CD4-positive, alpha-beta T cell treated with Interleukin-4 for 1 hour (primary cell): ENCODE data around the gene PDGFRB.

Source experiments
- DNase-seq, 2 donors: peaks; one replicate each; pipeline ENCODE4 v3.0.0-alpha.2; 2020 to 2022

PDGFRB gene

GRCh38 chr5:150129454-150129812 is 26.2 kb downstream of the PDGFRB start:
- no peak for DNase-seq

GRCh38 chr5:150126921-150127265 is 28.8 kb downstream of the PDGFRB start:
- DNase-seq: no peak

GRCh38 chr5:150126199-150126920 is 29.3 kb downstream of the PDGFRB start:
- DNase-seq: no peak

GRCh38 chr5:150125334-150125733 is 30.3 kb downstream of the PDGFRB start:
- no peak for DNase-seq

- DNase-seq: no peak
Measured at GRCh38 chr5:150124596-150124995, 31.0 kb downstream of the PDGFRB start.

GRCh38 chr5:150124111-150124557 is 31.5 kb downstream of the PDGFRB start:
- DNase-seq: peak in 1 of 2 donors; percentile 34

- DNase-seq: peak in 1 of 2 donors; percentile 7
Measured at GRCh38 chr5:150123542-150123941, 32.1 kb downstream of the PDGFRB start.

- DNase-seq: no peak
Measured at GRCh38 chr5:150122536-150123481, 32.8 kb downstream of the PDGFRB start.

GRCh38 chr5:150122158-150122510 is 33.5 kb downstream of the PDGFRB start:
- DNase-seq: peak; percentile 14 to 51

- no peak for DNase-seq
Measured at GRCh38 chr5:150121448-150122157, 34.0 kb downstream of the PDGFRB start.

- DNase-seq: no peak
Measured at GRCh38 chr5:150120617-150121447, 34.8 kb downstream of the PDGFRB start.

GRCh38 chr5:150120062-150120441 is 35.6 kb downstream of the PDGFRB start:
- peak in 1 of 2 donors; percentile 5 for DNase-seq

GRCh38 chr5:150119421-150120061 is 36.1 kb downstream of the PDGFRB start:
- DNase-seq: peak in 1 of 2 donors; percentile 9

GRCh38 chr5:150118561-150119229 is 37.0 kb downstream of the PDGFRB start:
- peak in 1 of 2 donors; percentile 6 for DNase-seq

GRCh38 chr5:150117945-150118560 is 37.6 kb downstream of the PDGFRB start:
- peak in 1 of 2 donors; percentile 9 for DNase-seq

GRCh38 chr5:150116667-150117400 is 38.8 kb downstream of the PDGFRB start:
- peak in 1 of 2 donors; percentile 11 for DNase-seq

- peak in 1 of 2 donors; percentile 10 for DNase-seq
Measured at GRCh38 chr5:150114773-150115408, 40.8 kb downstream of the PDGFRB start.

- DNase-seq: peak in 1 of 2 donors; percentile 9
Measured at GRCh38 chr5:150114102-150114641, 41.5 kb downstream of the PDGFRB start.
